HUES64 (cell line): ENCODE measurements around the gene RTL3. TPM values are rescaled to one million over a fixed set of nuclear protein-coding genes. Genes with fewer than 3 reads are reported as not detected.

Experiments
- H3K27ac ChIP-seq: 2 replicates; pipeline ENCODE4 v1.7.0; 2013; ENCODE audit warnings: low read depth, low read length, inconsistent platforms
- H3K27me3 ChIP-seq: 2 replicates; pipeline ENCODE4 v1.6.1; 2013; ENCODE audit warnings: mild to moderate bottlenecking, low read length; ENCODE audit not compliant: insufficient read depth
- H3K36me3 ChIP-seq: 2 replicates; pipeline ENCODE4 v1.6.1; 2013; ENCODE audit warnings: mild to moderate bottlenecking, low read length; ENCODE audit not compliant: insufficient read depth
- H3K4me1 ChIP-seq: 2 replicates; pipeline ENCODE4 v1.6.1; 2013; ENCODE audit warnings: mild to moderate bottlenecking, low read length, moderate library complexity; ENCODE audit not compliant: insufficient read depth
- H3K4me3 ChIP-seq: 2 replicates; pipeline ENCODE4 v1.5.1; 2013; ENCODE audit warnings: mild to moderate bottlenecking, low read length, moderate library complexity
- H3K9ac ChIP-seq: 2 replicates; pipeline ENCODE4 v1.6.1; 2013; ENCODE audit warnings: mild to moderate bottlenecking, low read depth, low read length
- H3K9me3 ChIP-seq: 2 replicates; pipeline ENCODE4 v1.6.1; 2013; ENCODE audit warnings: low read depth, low read length; ENCODE audit not compliant: insufficient read depth
- WGBS: fragments of 150-250, 120-280 bp; methylation state at CpG from one replicate; pipeline ENCODE4 v1.1.7; 2013; ENCODE audit warnings: missing lambda C conversion rate; 5-methylcytosine and 5-hydroxymethylcytosine counted together
- polyA plus RNA-seq, 2 experiments: library from polyadenylated mRNA; stranded (reverse); fragments of 50-300 nt; gene quantifications; one replicate each; pipeline ENCODE4 v1.2.3, GENCODE V29; 2013

The RTL3 gene, protein sequence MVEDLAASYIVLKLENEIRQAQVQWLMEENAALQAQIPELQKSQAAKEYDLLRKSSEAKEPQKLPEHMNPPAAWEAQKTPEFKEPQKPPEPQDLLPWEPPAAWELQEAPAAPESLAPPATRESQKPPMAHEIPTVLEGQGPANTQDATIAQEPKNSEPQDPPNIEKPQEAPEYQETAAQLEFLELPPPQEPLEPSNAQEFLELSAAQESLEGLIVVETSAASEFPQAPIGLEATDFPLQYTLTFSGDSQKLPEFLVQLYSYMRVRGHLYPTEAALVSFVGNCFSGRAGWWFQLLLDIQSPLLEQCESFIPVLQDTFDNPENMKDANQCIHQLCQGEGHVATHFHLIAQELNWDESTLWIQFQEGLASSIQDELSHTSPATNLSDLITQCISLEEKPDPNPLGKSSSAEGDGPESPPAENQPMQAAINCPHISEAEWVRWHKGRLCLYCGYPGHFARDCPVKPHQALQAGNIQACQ
- not detected for polyA plus RNA-seq (2013, experiment 1 of 2)
- not detected for polyA plus RNA-seq (2013, experiment 2 of 2)

DNA sequence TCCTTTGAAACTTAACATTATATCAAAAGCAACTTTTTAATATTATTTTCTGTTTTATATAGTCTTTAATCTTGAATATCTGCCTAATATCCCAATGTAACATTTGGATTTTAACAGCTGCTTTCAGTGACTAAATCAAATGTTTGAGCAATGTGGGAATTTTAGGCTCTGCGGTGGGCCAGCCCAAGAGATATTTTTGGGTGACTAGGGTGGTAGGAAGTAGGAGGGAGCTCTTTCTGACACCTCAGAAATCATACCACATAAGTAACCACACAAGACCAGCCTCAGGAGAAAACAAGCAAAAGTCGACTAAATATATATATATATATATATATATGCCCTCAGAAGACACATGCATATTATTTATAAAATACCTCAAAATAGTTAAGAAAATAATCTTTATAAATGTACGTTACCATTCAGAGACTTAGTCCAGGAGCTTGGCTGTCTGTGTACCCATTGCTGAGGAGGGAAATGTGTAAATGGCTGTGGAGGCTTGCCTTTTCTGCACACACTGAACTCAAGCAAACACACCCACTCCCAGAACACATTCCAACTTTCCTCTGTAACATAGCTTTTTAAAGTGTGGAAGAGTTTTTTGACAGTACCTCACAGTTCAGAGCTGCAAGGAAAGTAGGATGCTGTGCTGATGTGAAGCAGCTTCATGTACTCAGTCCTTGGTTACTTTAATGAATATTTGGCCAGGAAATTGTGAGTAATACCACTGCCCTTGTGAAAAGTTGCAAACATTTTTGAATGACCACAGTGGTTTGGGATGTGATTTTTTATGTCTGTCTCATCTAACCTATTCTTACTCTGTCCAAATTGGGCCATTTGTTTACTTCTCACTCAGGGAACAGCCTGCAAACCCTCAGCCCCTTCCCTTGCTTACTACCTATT is at the start of gene RTL3:
RTL3 (minus strand) TSS at position 484 of the 900 bp plus-strand sequence. CDS start 908 bp downstream, outside the sequence.
- no peaks in the 10 kb centered on the region for H3K9me3 ChIP-seq
- no peak within 1 kb of the TSS for H3K9ac ChIP-seq
- no peaks in the 10 kb centered on the region for H3K27me3 ChIP-seq
- no peaks in the 10 kb centered on the region for H3K4me1 ChIP-seq
- no peak within 1 kb of the TSS for H3K27ac ChIP-seq
- H3K4me3 ChIP-seq = no peak within 1 kb of the TSS
- no peaks in the 10 kb centered on the region for H3K36me3 ChIP-seq
- WGBS = no CpG with 5 or more reads among the region's 3 CpGs

DNA sequence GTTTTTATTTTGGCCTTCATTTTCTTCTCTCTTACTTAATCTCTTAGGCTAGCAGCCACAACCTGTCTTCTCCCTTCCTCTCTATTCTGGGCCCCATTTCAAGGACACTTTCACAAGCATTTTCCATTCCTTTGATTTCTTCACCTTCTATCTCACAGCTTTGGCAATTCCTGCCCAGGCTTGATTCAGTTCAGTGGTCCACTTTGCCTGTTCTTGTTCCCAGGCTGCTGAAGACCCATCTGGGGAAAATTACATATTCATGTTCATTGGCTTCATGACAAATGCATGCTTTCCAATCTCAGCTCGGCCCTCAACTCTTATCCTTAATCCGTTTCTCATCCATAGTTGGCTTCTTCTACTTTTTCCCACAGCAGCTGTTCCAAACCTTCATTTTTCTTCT is 49.7 kb upstream of the RTL3 start:
- H3K4me3 ChIP-seq = no peak overlapping the region
- no peaks in the 10 kb centered on the region for H3K36me3 ChIP-seq
- no peaks in the 10 kb centered on the region for H3K4me1 ChIP-seq
- no peaks in the 10 kb centered on the region for H3K9me3 ChIP-seq
- no peak overlapping the region for H3K9ac ChIP-seq
- 92% methylated on average over 2 of the region's 2 CpGs for WGBS
- no peak overlapping the region for H3K27ac ChIP-seq
- H3K27me3 ChIP-seq = no peaks in the 10 kb centered on the region

DNA sequence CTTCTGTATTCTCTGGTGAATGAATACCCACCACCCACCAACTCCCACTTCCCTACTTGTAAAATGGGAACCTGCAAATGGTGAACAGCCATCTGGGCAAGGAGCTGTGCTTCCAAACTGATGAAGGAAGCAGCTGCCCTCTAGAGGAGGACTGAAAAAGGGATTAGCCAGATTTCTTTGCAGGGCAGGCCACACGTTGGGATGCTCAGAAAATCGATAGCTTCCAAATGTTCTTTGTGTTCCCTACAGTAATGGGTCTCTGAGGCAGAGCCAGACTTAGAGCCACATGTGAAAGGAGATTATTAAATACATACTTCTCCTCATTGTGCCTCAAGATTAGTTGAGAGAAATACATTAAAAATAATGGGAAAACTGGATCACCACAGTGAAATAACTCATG is 49.1 kb upstream of the RTL3 start:
- no peaks in the 10 kb centered on the region for H3K9me3 ChIP-seq
- H3K27ac ChIP-seq = no peak overlapping the region
- WGBS = 57% methylated on average over 2 of the region's 2 CpGs
- H3K4me3 ChIP-seq = no peak overlapping the region
- H3K4me1 ChIP-seq = no peaks in the 10 kb centered on the region
- no peaks in the 10 kb centered on the region for H3K36me3 ChIP-seq
- no peaks in the 10 kb centered on the region for H3K27me3 ChIP-seq
- no peak overlapping the region for H3K9ac ChIP-seq

- Histone ChIP-seq H3K9ac (no peak overlapping the region), H3K27me3 (no peaks in the 10 kb centered on the region), H3K36me3 (no peaks in the 10 kb centered on the region), H3K4me1 (no peaks in the 10 kb centered on the region), H3K27ac (no peak overlapping the region), H3K4me3 (no peak overlapping the region), H3K9me3 (no peaks in the 10 kb centered on the region)
- 88% methylated on average over 1 of the region's 2 CpGs for WGBS
Measured at GRCh38 chrX:78706071-78706470, 46.9 kb upstream of the RTL3 start.

- H3K9me3 ChIP-seq = no peaks in the 10 kb centered on the region
- 93% methylated on average over 3 of the region's 3 CpGs for WGBS
- no peak overlapping the region for H3K4me3 ChIP-seq
- no peaks in the 10 kb centered on the region for H3K36me3 ChIP-seq
- H3K9ac ChIP-seq = no peak overlapping the region
- no peaks in the 10 kb centered on the region for H3K4me1 ChIP-seq
- no peaks in the 10 kb centered on the region for H3K27me3 ChIP-seq
- H3K27ac ChIP-seq = no peak overlapping the region
Measured at GRCh38 chrX:78693536-78693935, 34.4 kb upstream of the RTL3 start.

- H3K4me3 ChIP-seq = no peak overlapping the region
- 86% methylated on average over 3 of the region's 3 CpGs for WGBS
- no peaks in the 10 kb centered on the region for H3K27me3 ChIP-seq
- no peaks in the 10 kb centered on the region for H3K36me3 ChIP-seq
- no peaks in the 10 kb centered on the region for H3K4me1 ChIP-seq
- H3K27ac ChIP-seq = no peak overlapping the region
- no peaks in the 10 kb centered on the region for H3K9me3 ChIP-seq
- H3K9ac ChIP-seq = no peak overlapping the region
Measured at GRCh38 chrX:78693012-78693411, 33.9 kb upstream of the RTL3 start.

GRCh38 chrX:78687586-78687985 is 28.5 kb upstream of the RTL3 start:
- Histone ChIP-seq H3K4me3 (no peak overlapping the region), H3K9me3 (no peaks in the 10 kb centered on the region), H3K4me1 (no peaks in the 10 kb centered on the region), H3K36me3 (no peaks in the 10 kb centered on the region), H3K9ac (no peak overlapping the region), H3K27me3 (no peaks in the 10 kb centered on the region), H3K27ac (no peak overlapping the region)
- 83% methylated on average over 2 of the region's 2 CpGs for WGBS

- Histone ChIP-seq H3K9ac (no peak overlapping the region), H3K9me3 (no peaks in the 10 kb centered on the region), H3K27ac (no peak overlapping the region), H3K4me3 (no peak overlapping the region), H3K27me3 (no peaks in the 10 kb centered on the region), H3K36me3 (no peaks in the 10 kb centered on the region), H3K4me1 (no peaks in the 10 kb centered on the region)
Measured at GRCh38 chrX:78673246-78673645, 14.1 kb upstream of the RTL3 start.

GRCh38 chrX:78665342-78665741 is 6.2 kb upstream of the RTL3 start:
- Histone ChIP-seq H3K9me3 (no peaks in the 10 kb centered on the region), H3K27me3 (no peaks in the 10 kb centered on the region), H3K36me3 (no peaks in the 10 kb centered on the region), H3K9ac (no peak overlapping the region), H3K27ac (no peak overlapping the region), H3K4me3 (no peak overlapping the region), H3K4me1 (no peaks in the 10 kb centered on the region)

DNA sequence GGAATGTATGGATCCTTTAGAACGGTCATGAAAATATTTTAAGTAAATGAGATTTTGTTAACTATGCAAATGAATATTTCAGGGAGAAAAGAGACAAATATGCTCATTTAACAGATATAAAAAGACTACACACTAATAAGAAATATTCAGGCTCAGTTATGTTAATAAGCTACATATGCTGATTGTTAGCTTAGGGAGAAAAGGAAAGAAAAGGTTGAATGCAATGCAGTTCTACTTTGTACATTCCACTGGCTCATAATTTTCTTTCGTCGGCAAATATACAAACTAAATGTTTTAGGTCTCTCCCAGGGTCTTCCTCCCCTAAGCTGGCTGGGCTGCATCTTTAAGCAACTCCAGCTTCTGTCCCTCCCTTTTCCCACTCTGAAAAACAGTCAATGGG is 2.7 kb upstream of the RTL3 start:
- Histone ChIP-seq H3K27me3 (no peaks in the 10 kb centered on the region), H3K4me1 (no peaks in the 10 kb centered on the region), H3K27ac (no peak overlapping the region), H3K36me3 (no peaks in the 10 kb centered on the region), H3K9ac (no peak overlapping the region), H3K9me3 (no peaks in the 10 kb centered on the region), H3K4me3 (no peak overlapping the region)
- 97% methylated on average over 2 of the region's 3 CpGs for WGBS

- Histone ChIP-seq H3K27me3 (no peaks in the 10 kb centered on the region), H3K36me3 (no peaks in the 10 kb centered on the region), H3K9me3 (no peaks in the 10 kb centered on the region), H3K4me3 (no peak overlapping the region), H3K4me1 (no peaks in the 10 kb centered on the region), H3K9ac (no peak overlapping the region), H3K27ac (no peak overlapping the region)
- 97% methylated on average over 2 of the region's 2 CpGs for WGBS
Measured at GRCh38 chrX:78659955-78660354, 827 bp upstream of the RTL3 start.
